GM08714 (cell line): ENCODE results near the gene MATCAP1.

Source experiments
- H3K4me3 ChIP-seq: fragments of 200-500 bp; sonication (Bioruptor generic); 2 replicates; pipeline ENCODE4 v1.5.1; 2014; ENCODE audit warnings: mild to moderate bottlenecking, low read length, inconsistent platforms
- ZNF274 ChIP-seq: IDR thresholded peaks from 2 replicates; pipeline ENCODE4 v1.6.1; 2012; ENCODE audit warnings: mild to moderate bottlenecking, low read depth, low read length

MATCAP1 gene

GRCh38 chr16:67146523-67147357, 37.0 kb downstream of the MATCAP1 start:
- TF ChIP-seq ZNF274: no peak
- no peak overlapping the region for H3K4me3 ChIP-seq

GRCh38 chr16:67145746-67146145, 38.0 kb downstream of the MATCAP1 start:
- H3K4me3 ChIP-seq: no peak overlapping the region
- TF ChIP-seq ZNF274: no peak

GRCh38 chr16:67144943-67145342, 38.8 kb downstream of the MATCAP1 start:
- no peak for TF ChIP-seq ZNF274
- H3K4me3 ChIP-seq: no peak overlapping the region

DNA sequence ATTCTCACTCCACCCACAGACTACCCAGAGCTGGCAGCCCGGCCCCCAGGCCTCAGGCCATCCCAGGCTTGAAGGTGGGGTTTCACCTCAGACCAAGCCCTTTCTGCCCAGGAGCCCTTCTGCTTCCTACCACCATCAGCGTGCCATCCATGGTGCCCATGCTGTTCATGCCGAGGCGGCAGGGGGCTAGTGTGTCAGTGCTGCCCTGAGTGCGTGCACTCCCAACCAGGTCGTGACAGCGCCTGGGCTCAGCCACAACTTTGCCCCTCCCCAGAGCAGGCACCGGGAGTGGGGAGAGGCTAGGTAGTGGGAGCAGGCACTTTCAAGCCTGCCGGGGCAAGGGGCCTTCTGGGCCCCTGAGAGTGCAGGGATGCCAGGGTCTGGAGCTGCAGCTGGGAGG, 41.4 kb downstream of the MATCAP1 start:
- TF ChIP-seq ZNF274: no peak
- no peak overlapping the region for H3K4me3 ChIP-seq

DNA sequence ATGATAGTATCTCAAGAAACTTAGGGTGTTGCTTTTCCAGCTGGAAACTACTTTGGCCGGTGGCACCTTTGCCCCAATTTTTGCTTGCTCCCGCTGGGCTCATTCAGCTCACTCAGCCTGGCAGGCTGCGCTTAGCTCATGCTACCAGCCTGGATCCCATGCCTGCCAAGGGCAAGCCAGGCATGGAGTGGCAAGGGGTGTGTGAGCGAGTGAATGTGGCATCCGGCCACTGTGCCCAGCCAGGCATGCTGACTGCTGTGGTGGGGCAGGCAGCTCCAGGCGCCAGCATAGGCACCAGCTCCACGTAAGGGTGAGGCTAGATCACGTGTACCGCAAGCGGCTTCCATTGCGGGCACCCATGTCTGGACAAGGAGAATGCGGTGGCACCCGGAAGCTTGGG, 42.4 kb downstream of the MATCAP1 start:
- TF ChIP-seq ZNF274: no peak
- H3K4me3 ChIP-seq: no peak overlapping the region

GRCh38 chr16:67137605-67138004, 46.2 kb downstream of the MATCAP1 start:
- TF ChIP-seq ZNF274: no peak
- H3K4me3 ChIP-seq: no peak overlapping the region

DNA sequence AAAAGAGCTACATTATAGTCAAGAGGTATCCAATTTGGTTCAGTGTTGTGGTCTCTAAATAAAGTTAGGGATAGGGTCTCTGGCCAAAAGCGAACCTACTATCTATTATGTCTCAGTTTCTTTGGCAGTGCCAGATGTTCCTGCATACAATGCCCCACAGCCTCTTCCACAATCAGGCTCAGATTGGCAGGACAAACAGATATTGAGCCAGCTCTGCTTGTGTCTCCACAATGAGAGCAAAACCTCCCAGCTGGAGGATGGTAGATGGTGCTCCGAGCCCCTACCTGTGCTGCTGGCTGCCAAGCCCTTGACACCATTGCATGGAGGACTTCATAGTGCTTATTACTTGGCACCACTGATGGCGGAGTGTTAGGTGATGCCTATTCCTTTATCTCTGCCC, 54.3 kb downstream of the MATCAP1 start:
- no peak for TF ChIP-seq ZNF274
- no peak overlapping the region for H3K4me3 ChIP-seq

GRCh38 chr16:67128887-67129286, 54.9 kb downstream of the MATCAP1 start:
- TF ChIP-seq ZNF274: no peak
- no peak overlapping the region for H3K4me3 ChIP-seq

GRCh38 chr16:67128417-67128816, 55.3 kb downstream of the MATCAP1 start:
- no peak overlapping the region for H3K4me3 ChIP-seq
- no peak for TF ChIP-seq ZNF274
